Fibroblast of mammary gland (primary cell): ENCODE results near the gene DHRS4.

ENCODE experiments used
- DNase-seq: peaks from one replicate; pipeline ENCODE4 v3.0.0-alpha.2; 2010; ENCODE audit warnings: low read depth
- H3K4me3 ChIP-seq: 2 replicates; pipeline ENCODE4 v1.5.1; 2011; ENCODE audit warnings: low read depth, mild to moderate bottlenecking, low read length, moderate library complexity; ENCODE audit not compliant: control insufficient read depth
- CTCF ChIP-seq: conservative IDR thresholded peaks from 2 replicates; pipeline ENCODE4 v1.5.1; 2011; ENCODE audit warnings: low read depth, low read length, inconsistent platforms; ENCODE audit not compliant: control insufficient read depth, insufficient read depth

The DHRS4 gene

GRCh38 chr14:23931721-23932289 is 21.8 kb upstream of the DHRS4 start:
- TF ChIP-seq CTCF: no peak
- H3K4me3 ChIP-seq: no peak overlapping the region
- no peak for DNase-seq

GRCh38 chr14:23932639-23933038 is 20.9 kb upstream of the DHRS4 start:
- H3K4me3 ChIP-seq: no peak overlapping the region
- TF ChIP-seq CTCF: no peak
- no peak for DNase-seq

- no peak overlapping the region for H3K4me3 ChIP-seq
- no peak for TF ChIP-seq CTCF
- DNase-seq: no peak
Measured at GRCh38 chr14:23933108-23933741, 20.3 kb upstream of the DHRS4 start.

- TF ChIP-seq CTCF: no peak
- DNase-seq: no peak
- H3K4me3 ChIP-seq: no peak overlapping the region
Measured at GRCh38 chr14:23933742-23934128, 19.8 kb upstream of the DHRS4 start.

- DNase-seq: no peak
- no peak for TF ChIP-seq CTCF
- H3K4me3 ChIP-seq: no peak overlapping the region
Measured at GRCh38 chr14:23935158-23935557, 18.4 kb upstream of the DHRS4 start.

GRCh38 chr14:23936084-23936829 is 17.3 kb upstream of the DHRS4 start:
- no peak for TF ChIP-seq CTCF
- no peak overlapping the region for H3K4me3 ChIP-seq
- DNase-seq: no peak
